A673 (cell line): ENCODE results near the gene MTF1. TPM values are rescaled to one million over a fixed set of nuclear protein-coding genes. Genes with fewer than 3 reads are reported as not detected.
"Not testable (repeated sequence)": the region's sequence is repeated elsewhere in the genome, so short reads cannot be mapped to it uniquely, and the experiment has no call there.

Experiments used
- BruUV-seq: library from RNA; stranded (reverse); fragments of 400-500 nt; replicated peaks from 2 replicates; lab custom pipeline; 2021; lab: Mats Ljungman, UMichigan
- CTCF ChIA-PET: fragments of 300-600 bp; sonication (Branson Sonifier 250); formaldehyde crosslinking; loops from one replicate; lab custom pipeline; 2022; ENCODE audit warnings: antibody characterized with exemption; lab: Charles Lee
- POLR2A ChIA-PET: fragments of 300-600 bp; sonication (Branson Sonifier 250); formaldehyde crosslinking; loops from one replicate; lab custom pipeline; 2022; ENCODE audit warnings: antibody characterized with exemption; ENCODE audit not compliant: low non-redundant PET; lab: Charles Lee
- DNase-seq: peaks from one replicate; pipeline ENCODE4 v3.0.0-alpha.2; 2015; ENCODE audit warnings: low spot score
- H3K27ac ChIP-seq: fragments of 200-600 bp; sonication (generic); 2 replicates; pipeline ENCODE4 v1.5.1; 2016; ENCODE audit warnings: mixed run types, low read depth, mild to moderate bottlenecking, mixed read lengths, antibody characterized with exemption, low read length; ENCODE audit not compliant: poor library complexity, severe bottlenecking
- H3K27me3 ChIP-seq: fragments of 200-600 bp; sonication (generic); replicated peaks from 2 replicates; pipeline ENCODE4 v1.6.1; 2017; ENCODE audit warnings: mixed run types, low read depth, mild to moderate bottlenecking, mixed read lengths, antibody characterized with exemption, low read length; ENCODE audit not compliant: insufficient read depth, poor library complexity
- H3K36me3 ChIP-seq: fragments of 200-600 bp; sonication (generic); 2 replicates; pipeline ENCODE4 v1.6.1; 2016; ENCODE audit warnings: mixed run types, mild to moderate bottlenecking, mixed read lengths, antibody characterized with exemption, low read length; ENCODE audit not compliant: insufficient read depth, poor library complexity, severe bottlenecking
- H3K4me1 ChIP-seq: fragments of 200-600 bp; sonication (generic); 2 replicates; pipeline ENCODE4 v1.6.1; 2017; ENCODE audit warnings: mixed run types, mild to moderate bottlenecking, mixed read lengths, antibody characterized with exemption, low read length; ENCODE audit not compliant: insufficient read depth, poor library complexity, severe bottlenecking
- H3K4me3 ChIP-seq: fragments of 200-600 bp; sonication (generic); 2 replicates; pipeline ENCODE4 v1.5.1; 2016; ENCODE audit warnings: low read depth, mixed run types, mild to moderate bottlenecking, mixed read lengths, low read length; ENCODE audit not compliant: poor library complexity, severe bottlenecking
- H3K9me3 ChIP-seq: fragments of 200-600 bp; sonication (generic); 2 replicates; pipeline ENCODE4 v1.6.1; 2016; ENCODE audit warnings: mixed run types, low read depth, mild to moderate bottlenecking, mixed read lengths, antibody characterized with exemption, low read length; ENCODE audit not compliant: poor library complexity, severe bottlenecking
- EZH2 ChIP-seq: fragments of 200-600 bp; sonication (generic); IDR thresholded peaks from 2 replicates; pipeline ENCODE4 v1.6.1; 2017; ENCODE audit warnings: borderline replicate concordance, low read depth, mild to moderate bottlenecking, mixed read lengths, antibody characterized with exemption, low read length; ENCODE audit not compliant: poor library complexity, severe bottlenecking
- intact Hi-C: fragments of 100-400 bp; cut with micrococcal nuclease; formaldehyde crosslinking; loops from one replicate; pipeline ENCODE4 v1.10.0; 2022; ENCODE audit not compliant: unreplicated experiment
- total RNA-seq: library from RNA; stranded (reverse); gene quantifications from 2 replicates; pipeline ENCODE4 v1.2.3, GENCODE V29; 2021
- TF ChIP-seq, protein P1 (sequence below): fragments of 300-800, 200-600 bp; sonication (generic); conservative IDR thresholded peaks from 2 replicates; pipeline ENCODE4 v1.5.1; 2017; ENCODE audit warnings: low read depth, mild to moderate bottlenecking, antibody characterized with exemption, low read length, moderate library complexity, mixed read lengths

Gene MTF1
- total RNA-seq, 1 experiment from 2014 or later, result 19.8 TPM

DNA sequence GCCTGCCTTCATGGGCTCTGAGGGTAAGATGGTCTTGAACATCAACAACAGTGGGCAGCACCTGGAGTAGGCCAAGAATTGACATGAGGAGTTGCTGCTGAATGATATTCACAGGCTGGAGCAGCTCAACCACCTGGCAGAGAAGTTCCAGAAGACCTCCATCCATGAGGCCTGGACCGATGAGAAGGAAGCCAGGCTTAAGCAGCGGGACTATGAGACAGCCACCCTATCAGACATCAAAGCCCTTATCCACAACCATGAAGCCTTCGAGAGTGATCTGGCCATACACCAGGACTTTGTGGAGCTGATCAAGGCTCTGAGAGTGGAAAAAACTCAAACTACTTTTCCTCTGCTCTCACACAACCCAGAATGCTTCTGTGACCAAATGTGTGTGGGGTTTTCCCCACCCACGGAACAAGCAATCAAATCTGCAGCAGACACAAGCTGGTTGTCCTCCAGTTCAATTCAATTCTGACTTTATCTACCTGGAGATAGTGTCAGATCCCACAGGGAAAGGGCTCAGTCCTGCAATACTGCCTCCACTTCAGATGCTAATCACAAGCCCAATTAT lies 82.4 kb downstream of the MTF1 start:
- ChIA-PET CTCF (no interaction called here), POLR2A (no interaction called here)
- no TSS peak for BruUV-seq
- intact Hi-C loops, result no loop called here
- H3K9me3 ChIP-seq, result no peaks in the 10 kb centered on the region
- no peak overlapping the region for H3K27ac ChIP-seq
- DNase-seq, result no peak
- no peak overlapping the region for H3K4me3 ChIP-seq
- peaks cover 49% of the 10 kb centered on the region for H3K27me3 ChIP-seq
- no peaks in the 10 kb centered on the region for H3K36me3 ChIP-seq
- no peak for TF ChIP-seq EZH2
- TF ChIP-seq, protein P1, sequence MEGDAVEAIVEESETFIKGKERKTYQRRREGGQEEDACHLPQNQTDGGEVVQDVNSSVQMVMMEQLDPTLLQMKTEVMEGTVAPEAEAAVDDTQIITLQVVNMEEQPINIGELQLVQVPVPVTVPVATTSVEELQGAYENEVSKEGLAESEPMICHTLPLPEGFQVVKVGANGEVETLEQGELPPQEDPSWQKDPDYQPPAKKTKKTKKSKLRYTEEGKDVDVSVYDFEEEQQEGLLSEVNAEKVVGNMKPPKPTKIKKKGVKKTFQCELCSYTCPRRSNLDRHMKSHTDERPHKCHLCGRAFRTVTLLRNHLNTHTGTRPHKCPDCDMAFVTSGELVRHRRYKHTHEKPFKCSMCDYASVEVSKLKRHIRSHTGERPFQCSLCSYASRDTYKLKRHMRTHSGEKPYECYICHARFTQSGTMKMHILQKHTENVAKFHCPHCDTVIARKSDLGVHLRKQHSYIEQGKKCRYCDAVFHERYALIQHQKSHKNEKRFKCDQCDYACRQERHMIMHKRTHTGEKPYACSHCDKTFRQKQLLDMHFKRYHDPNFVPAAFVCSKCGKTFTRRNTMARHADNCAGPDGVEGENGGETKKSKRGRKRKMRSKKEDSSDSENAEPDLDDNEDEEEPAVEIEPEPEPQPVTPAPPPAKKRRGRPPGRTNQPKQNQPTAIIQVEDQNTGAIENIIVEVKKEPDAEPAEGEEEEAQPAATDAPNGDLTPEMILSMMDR, result no peak
- no peaks in the 10 kb centered on the region for H3K4me1 ChIP-seq

DNA sequence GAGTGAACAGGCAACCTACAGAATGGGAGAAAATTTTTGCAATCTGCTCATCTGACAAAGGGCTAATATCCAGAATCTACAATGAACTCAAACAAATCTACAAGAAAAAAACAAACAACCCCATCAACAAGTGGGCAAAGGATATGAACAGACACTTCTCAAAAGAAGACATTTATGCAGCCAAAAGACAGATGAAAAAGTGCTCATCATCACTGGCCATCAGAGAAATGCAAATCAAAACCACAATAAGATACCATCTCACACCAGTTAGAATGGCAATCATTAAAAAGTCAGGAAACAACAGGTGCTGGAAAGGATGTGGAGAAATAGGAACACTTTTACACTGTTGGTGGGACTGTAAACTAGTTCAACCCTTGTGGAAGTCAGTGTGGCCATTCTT lies 88.0 kb downstream of the MTF1 start:
- H3K27ac ChIP-seq, BruUV-seq, CTCF ChIA-PET, intact Hi-C loops, H3K9me3 ChIP-seq, H3K4me1 ChIP-seq, DNase-seq, H3K4me3 ChIP-seq, POLR2A ChIA-PET, H3K36me3 ChIP-seq: not testable (repeated sequence)
- H3K27me3 ChIP-seq, result peaks cover 53% of the 10 kb centered on the region

DNA sequence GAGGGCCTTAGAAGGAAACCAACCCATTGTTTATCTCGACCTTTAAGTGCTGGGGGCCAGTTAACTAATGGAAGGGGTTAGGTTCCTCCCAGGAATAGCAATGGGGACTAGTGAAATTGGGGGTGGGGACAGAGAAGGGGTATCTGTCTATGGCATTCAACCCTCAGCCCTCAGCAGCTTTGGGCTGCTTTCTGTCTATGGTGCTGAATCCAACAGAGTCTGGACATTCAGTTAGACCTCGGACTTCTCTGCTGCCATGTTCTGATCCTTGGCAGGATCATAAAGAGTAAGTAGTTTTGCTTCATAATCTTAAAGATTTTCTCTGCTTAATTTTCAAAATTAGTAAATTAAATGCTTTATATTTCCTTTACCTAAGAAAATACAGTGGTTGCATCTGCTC lies 91.9 kb downstream of the MTF1 start:
- Histone ChIP-seq H3K4me1 (no peaks in the 10 kb centered on the region), H3K27ac (no peak overlapping the region), H3K27me3 (peaks cover 81% of the 10 kb centered on the region), H3K9me3 (no peaks in the 10 kb centered on the region), H3K4me3 (no peak overlapping the region), H3K36me3 (no peaks in the 10 kb centered on the region)
- DNase-seq, result no peak
- intact Hi-C loops, result no loop called here
- TF ChIP-seq, protein P1, result no peak
- no peak for TF ChIP-seq EZH2
- ChIA-PET CTCF (no interaction called here), POLR2A (no interaction called here)
- no TSS peak for BruUV-seq
